Measurements from ENCODE around the gene PSMD6.

The PSMD6 gene

DNA sequence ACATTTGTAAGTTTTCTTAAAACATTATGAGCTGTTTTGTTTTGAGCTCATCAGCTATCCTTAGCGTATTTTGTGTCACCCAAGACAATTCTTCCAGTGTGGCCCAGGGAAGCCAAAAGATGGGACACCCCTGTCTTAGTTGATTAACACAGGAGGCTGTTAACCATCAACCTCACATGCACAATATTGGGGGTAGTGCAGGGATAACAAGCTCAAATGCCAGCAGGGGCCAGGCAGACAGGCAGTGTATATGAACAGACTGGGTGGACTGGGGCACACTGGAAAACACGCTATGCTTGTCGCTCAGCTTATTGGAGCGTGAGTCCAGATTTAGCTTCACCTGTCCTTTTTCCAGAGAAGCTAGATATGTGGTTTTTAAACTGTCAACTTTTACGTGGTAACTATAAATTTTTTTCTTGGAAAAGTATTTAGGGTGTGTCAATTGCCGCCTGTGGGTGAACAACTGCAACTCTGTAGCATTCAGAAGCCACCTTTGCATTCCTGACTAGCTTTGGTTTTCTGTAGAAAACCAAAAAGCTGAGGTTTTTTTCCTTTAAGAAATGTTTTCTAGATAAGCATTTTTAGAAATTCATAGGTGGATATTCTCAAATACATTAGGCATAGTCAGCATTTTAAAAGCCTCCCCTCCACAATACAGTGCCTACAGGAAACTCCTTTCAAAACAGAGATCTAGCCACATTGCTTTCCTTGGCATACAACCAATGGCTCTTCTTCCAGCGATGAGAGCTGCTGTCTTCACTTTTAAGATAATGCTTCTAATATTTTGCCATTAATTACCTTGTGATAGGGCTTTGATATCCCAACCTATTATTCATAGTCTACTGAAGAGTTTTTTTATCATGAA lies 14.6 kb downstream of the PSMD6 start:
- FAIRE-seq = no peak

- no peak for FAIRE-seq
These were observed 15.3 kb downstream of the PSMD6 start for GRCh38 chr3:64008017-64008416.

- no peak for FAIRE-seq
These were observed 19.7 kb downstream of the PSMD6 start for GRCh38 chr3:64003589-64003988.

DNA sequence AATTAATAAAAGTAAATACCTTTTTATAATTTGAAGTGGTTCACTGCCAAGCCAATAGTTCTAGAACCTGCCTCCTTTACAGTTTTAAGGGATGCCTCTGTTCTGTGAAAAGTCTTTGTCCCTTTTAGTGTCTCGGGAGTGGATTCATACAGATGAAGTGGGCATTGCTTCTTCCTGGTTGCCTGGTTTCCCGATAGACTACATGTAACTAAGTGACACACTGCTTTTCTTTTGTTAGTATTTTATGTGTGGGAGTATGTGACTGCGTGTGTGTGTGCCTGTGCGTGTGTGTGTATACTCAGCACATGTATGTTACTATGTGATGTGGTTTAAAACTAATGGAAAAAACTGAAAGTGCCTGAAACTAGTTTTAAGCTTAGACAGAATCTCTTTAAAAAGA lies 21.1 kb downstream of the PSMD6 start:
- no peak for FAIRE-seq

DNA sequence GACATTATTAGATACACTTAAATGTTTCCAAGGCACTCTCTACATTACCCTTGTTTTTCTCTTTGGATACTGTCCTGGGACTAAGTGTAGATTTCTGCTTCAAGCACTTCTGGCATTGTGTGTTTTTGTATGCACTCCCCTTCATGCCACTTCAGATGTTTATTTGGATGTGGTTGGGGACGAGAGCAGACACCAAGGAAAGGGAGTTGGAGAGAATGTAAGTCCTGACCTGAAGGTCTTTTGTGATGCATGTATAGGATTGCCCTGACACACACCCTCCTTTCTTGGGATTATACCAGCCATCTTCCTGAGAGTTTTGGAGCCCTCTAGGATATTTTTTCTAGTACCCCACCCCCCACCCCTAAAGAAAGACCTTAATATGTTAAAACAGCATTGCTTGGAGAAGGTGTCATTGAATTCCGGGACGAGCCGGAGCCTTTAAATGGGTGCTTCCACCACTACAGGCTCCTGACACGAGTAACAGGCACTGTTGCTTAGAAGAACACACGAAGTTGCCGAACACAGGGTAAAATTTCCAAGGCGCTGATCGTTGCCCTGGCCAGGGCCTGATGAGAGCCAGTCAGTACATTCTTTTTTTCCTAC lies 22.7 kb downstream of the PSMD6 start:
- FAIRE-seq = no peak

- no peak for FAIRE-seq
These were observed 24.2 kb downstream of the PSMD6 start for GRCh38 chr3:63998852-63999754.

GRCh38 chr3:63995086-63995485 lies 28.2 kb downstream of the PSMD6 start:
- FAIRE-seq = no peak

DNA sequence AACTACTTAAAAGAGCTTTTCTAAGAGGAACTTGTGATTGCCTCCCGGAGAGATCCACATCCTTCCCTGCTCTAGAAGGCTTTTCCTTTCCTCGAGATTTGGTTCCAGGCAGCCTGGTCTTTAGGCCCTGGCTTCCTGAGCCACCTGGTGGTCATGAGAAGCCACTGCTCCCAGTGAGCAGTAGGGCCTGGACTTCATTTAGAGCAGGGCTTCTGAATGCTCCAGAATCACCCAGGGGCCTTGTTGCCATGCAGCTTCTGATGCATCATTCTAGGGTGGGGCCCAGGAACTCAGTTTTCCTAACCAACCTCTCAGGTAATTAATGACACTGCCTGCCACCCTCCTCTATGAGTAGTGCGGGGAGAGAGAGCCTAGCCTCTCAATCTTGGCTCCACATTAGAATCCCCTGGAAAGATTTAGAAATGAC lies 29.6 kb downstream of the PSMD6 start:
- FAIRE-seq = peak; percentile 70

DNA sequence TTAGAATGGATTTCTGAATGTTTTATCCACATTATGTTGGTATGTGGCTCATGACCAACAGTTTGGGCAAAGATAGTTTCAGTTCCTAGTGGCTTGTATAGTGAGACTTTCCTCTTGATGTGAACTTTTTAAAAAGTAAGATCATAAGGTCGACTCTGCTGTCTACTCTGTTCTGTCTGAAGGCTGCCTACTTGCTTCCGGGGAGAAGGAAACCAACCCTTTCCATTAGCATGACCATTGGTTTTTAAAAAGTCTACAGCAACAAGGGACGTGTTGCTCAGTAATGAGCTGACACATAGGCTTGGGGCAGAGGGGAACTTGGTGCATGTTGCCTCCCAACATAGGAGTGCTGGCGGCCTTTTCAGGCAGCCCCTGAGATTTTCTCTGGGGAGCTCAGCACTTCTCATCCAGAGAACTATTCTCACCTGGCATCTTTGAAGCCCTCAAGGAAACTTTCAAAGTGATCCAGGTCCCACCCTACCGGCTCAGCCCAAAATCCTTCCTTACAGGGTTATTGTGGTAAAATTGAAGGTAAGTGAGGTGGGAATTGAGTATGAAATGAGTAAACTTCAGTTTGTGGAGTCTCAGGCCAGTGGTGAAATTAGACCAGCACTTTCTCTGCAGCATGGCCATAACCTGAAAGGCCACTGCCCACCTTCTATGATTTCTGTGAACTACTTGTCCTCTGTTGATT lies 30.6 kb downstream of the PSMD6 start:
- FAIRE-seq = no peak

DNA sequence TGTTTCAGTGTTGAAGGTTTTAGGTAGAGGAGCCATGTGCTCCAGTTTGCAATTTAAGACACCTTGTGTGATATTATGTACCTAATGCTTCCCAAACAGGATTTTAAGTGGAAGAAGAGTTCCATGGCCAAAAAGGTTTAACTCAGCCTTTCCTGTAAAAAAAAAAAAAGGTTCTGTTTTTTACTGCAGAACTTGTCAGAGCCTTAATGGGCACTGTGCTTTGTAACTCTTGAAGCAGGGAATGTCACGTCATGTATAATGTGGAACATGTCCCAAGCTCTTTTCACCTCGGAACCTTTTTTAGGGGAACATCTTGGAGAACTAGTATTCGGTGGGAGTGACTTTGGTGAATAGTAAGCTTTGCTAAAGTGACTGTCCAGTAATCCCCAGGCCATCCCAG lies 31.6 kb downstream of the PSMD6 start:
- FAIRE-seq = no peak

DNA sequence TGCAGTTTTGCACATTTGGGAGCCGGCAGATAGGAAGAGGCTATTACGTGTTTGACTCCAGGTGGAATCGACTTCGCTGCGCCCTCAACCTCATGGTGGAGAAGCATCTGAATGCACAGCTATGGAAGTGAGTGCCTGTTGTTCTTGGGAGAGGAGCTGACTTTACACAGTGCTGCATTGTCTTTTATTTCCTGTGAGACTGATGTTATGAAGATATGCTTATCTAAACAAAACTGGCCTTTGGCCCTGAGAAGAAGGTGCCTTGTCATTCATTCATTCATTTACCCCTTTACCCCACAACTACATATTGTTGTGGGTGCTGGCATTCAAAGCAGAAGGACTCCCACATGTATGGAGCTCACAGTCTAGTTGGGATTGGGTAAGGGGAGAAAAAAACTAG lies 32.6 kb downstream of the PSMD6 start:
- FAIRE-seq = no peak

DNA sequence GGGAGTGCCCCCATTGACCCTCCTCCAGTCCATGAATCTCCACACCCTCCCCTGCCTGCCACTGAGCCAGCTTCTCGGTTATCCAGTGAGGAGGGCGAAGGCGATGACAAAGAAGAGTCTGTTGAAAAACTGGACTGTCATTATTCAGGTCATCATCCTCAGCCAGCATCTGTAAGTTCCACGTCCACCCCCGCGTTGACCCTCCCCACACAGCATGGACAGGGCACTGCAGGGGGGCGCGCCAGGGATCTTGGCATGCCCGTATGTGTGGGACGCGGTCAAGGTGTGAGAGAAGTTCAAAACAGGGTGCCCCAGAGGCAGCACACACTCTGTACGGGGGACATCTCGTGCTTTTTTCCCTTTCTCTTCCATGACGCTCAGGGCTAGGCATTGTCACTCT lies 33.1 kb downstream of the PSMD6 start:
- FAIRE-seq = no peak

GRCh38 chr3:63988943-63989342 lies 34.4 kb downstream of the PSMD6 start:
- no peak for FAIRE-seq

DNA sequence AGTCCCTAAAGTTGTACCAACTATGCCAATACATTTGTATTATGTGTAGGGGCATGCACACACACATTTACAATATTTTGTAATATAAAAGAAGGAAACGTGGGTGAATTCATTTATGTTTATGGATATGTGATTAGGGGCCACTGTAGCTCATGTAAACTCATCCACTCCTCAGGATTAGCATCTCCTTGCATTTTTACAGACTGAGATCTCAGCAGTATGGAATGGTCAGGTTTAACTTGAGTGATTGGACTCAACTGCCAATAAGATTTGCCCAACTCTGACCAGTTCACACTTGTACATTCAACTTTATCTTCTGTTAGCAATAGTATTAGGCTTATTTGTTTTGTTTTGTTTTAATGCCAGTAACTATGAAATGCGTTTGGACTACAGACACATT lies 36.5 kb downstream of the PSMD6 start:
- no peak for FAIRE-seq

GRCh38 chr3:63986146-63986545 lies 37.1 kb downstream of the PSMD6 start:
- FAIRE-seq = no peak

DNA sequence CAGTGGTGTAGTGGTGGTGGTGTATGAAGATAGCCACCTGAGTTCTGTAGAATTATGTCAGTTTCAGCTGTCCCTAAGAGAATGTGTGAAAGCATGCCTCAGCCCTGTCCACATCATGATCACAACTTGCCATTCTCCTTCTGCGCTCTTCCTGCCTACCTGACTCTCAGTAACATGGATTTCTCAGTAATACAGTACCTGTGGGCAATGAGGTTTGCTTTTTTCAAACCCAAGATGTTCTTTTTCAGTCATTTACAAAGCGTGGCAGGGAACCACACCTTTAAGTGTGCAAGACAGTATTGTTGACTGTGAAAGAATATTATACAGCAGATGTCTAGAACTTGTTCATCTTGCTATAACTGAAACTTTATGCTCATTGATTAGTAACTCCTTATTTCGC lies 38.9 kb downstream of the PSMD6 start:
- FAIRE-seq = no peak

GRCh38 chr3:63981980-63982379 lies 41.3 kb downstream of the PSMD6 start:
- no peak for FAIRE-seq

DNA sequence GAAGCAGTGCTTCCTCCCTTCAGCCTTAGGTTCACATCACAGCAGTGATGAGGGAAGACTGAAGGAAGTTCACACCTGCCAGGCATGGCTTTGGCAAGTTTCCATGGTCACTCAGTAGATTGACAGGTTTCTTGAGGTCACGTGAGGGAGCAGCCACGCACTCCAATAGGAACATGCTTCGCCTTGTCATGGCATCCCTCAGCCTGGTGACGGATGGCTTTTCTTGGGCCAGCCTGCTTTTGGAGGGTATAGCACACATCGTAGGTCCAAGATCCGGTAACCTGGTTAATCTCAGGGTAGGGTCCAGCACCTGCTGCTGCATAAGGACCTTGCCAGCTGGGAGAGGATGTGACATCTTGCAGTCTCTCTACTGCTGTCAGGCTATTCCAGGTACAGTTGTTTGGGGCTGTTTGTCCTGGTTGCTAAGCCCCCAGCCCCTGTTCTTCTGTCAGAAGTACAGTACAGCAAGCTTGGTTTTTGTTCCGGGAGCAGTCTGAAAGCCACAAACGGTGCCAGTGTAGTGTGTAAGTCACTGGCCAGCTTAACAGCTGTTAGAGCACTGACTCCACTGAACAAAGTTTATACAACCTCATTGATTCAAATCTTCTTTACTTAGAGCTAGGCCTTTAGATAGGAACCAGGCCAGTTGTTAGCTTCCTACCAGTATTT lies 42.3 kb downstream of the PSMD6 start:
- no peak for FAIRE-seq

- no peak for FAIRE-seq
These were observed 43.3 kb downstream of the PSMD6 start for GRCh38 chr3:63980019-63980418.

DNA sequence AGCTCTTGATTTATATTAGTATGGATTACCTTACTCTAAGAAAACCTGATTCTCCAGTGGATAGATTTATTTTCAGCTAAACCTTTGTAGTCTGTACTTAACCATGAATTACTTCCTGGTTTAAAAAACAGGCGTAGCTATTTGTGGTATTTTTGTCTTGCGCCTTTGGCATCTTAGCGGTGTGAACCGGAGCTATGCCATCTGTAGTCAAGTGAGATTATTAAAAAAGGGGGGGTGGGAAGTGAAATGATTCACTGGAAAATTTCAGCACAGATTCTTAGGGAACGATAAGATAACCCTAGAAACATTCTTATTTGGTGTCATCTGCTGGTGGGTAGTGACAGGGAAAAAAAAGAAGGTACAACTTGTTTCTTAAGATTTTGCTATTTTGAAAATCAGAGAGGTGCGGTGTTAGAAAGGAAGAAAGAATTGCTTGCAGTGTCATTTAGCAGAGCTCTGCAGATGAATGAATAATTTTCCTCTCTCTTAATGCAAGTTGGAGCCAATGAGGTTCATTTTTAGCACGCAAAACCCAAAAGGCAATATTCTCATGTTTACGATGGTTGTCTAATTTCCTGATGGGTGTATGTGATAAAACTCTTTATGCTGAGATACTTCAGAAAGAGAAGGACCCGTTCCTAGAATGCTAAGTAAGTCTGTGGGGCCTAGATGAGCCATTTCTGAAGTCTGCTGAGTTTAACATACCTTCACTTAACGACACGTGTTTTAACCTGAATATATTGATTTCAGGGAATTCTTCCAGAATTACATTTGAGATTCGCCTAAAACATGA lies 44.0 kb downstream of the PSMD6 start:
- FAIRE-seq = no peak

DNA sequence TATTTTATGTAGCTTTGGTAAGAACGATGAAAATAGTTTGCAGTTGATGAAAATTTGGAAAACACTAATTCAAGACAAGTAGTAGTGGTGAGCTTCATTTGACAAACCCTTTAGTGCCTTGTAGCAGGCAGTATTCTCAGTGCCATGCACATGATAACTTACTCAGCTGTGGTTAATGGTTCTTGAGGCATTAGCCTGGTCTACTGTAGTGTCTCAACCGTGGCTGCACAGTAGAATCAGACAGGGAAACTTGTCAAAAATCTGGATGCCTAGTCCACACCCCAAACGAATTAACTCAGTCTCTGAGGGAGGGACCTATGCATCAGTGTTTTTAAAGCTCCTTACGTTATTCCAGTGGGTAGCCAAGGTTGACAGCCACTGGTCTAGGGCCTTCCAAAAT lies 45.4 kb downstream of the PSMD6 start:
- no peak for FAIRE-seq

DNA sequence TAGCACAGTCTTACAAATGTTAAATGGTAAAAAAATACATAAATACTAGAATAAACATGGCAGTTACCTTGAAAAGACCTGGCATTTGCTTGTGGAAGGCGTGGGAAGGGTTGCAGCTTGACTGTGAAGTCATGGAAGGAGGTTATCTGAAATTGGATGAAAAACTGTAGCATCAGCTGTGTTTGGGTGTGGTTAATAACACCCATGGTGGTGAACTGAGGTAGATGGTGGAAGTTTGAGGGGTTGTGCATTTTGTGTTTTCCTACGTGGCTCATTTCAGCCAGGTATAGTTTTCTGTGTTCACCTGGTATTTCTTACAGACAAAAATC lies 46.5 kb downstream of the PSMD6 start:
- no peak for FAIRE-seq

Measured in endometrium (tissue), 2 donors.